ENCODE data around the gene LHFPL6. TPM values are rescaled to one million over a fixed set of nuclear protein-coding genes. Genes with fewer than 3 reads are reported as not detected.

The LHFPL6 gene
- total RNA-seq, 3 donors from 2014 or later (not counting 1 experiment from before 2014, with no cell fraction given), result not detected

DNA sequence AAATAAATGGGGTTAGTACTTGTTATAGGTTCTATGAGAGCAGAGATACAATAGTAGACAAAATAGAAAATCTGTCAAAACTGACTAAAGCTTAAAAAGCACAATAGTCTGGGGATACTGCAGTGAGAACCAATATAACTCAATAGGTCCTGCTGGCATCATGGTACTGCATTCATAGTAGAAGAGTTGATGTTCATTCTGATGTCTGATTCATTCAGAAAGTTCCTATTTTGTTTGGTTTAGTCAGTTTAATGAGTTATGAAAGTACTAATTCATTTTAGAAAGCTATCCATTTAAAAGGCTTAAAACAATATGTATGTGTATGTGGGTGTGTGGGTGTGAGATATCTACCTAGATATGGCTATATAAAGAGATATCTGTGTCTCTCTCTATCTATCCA is 152.8 kb downstream of the LHFPL6 start:
- intact Hi-C loops (cut with micrococcal nuclease), result no loop called here
- Histone ChIP-seq H3K36me3 (ENCODE audit: control insufficient read depth, insufficient read depth, low read length) (no peaks in the 10 kb centered on the region), H3K4me1 (ENCODE audit: control insufficient read depth, insufficient read depth, low read length) (no peaks in the 10 kb centered on the region), H3K9me3 (ENCODE audit: control insufficient read depth, insufficient read depth, low read length) (no peaks in the 10 kb centered on the region), H3K4me3 (ENCODE audit: low read length) (no peak overlapping the region), H3K27ac (ENCODE audit: low read length) (no peak overlapping the region), H3K27me3 (ENCODE audit: control insufficient read depth, insufficient read depth, low read length) (no peaks in the 10 kb centered on the region)
- Mint-ChIP-seq H3K9me3 (peaks cover 4% of the 10 kb centered on the region in 2 donors), H3K4me3 (no peak overlapping the region), H3K27ac (no peak overlapping the region), H3K4me1 (peaks cover 0 to 4% of the 10 kb centered on the region in 2 donors), H3K36me3 (no peaks in the 10 kb centered on the region), H3K27me3 (ENCODE audit: low read depth in 2 of 2) (no peaks in the 10 kb centered on the region)
- ATAC-seq, result no peak
- DNase-seq, result no peak
- TF ChIP-seq, protein P1, sequence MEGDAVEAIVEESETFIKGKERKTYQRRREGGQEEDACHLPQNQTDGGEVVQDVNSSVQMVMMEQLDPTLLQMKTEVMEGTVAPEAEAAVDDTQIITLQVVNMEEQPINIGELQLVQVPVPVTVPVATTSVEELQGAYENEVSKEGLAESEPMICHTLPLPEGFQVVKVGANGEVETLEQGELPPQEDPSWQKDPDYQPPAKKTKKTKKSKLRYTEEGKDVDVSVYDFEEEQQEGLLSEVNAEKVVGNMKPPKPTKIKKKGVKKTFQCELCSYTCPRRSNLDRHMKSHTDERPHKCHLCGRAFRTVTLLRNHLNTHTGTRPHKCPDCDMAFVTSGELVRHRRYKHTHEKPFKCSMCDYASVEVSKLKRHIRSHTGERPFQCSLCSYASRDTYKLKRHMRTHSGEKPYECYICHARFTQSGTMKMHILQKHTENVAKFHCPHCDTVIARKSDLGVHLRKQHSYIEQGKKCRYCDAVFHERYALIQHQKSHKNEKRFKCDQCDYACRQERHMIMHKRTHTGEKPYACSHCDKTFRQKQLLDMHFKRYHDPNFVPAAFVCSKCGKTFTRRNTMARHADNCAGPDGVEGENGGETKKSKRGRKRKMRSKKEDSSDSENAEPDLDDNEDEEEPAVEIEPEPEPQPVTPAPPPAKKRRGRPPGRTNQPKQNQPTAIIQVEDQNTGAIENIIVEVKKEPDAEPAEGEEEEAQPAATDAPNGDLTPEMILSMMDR (IDR thresholded peaks at IDR 0.05), result no peak

DNA sequence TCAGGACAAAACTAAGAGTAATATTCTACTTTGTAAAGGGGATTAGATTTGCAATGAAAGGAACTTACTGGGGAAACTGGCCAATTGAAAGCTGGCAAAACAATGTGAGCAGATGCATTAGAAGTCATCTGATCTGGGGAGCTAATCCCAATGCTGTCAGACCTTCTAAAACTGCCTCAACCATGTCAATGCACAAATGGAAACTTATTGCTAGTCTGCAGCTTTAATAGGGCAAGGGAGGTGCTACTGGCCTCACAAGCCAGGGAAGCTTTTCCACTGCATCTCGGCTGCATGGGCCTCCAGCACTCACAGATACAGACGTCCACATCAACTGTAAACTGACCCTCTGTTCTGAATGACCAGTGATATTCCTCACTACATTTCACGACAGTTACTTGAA is 154.2 kb downstream of the LHFPL6 start:
- no peak for DNase-seq
- no peaks in the 10 kb centered on the region for H3K36me3 ChIP-seq (ENCODE audit: control insufficient read depth, insufficient read depth, low read length)
- peaks cover 0 to 4% of the 10 kb centered on the region in 2 donors for H3K4me1 Mint-ChIP-seq
- intact Hi-C loops (cut with micrococcal nuclease), result no loop called here
- H3K27me3 Mint-ChIP-seq (ENCODE audit: low read depth in 2 of 2), result peaks cover 0 to 2% of the 10 kb centered on the region in 2 donors
- H3K36me3 Mint-ChIP-seq, result no peaks in the 10 kb centered on the region
- H3K27ac Mint-ChIP-seq, result no peak overlapping the region
- no peak overlapping the region for H3K4me3 Mint-ChIP-seq
- WGBS (ENCODE audit: insufficient coverage), result 78% methylated on average over 2 of the region's 3 CpGs
- H3K9me3 Mint-ChIP-seq, result peaks cover 6 to 8% of the 10 kb centered on the region in 2 donors
- no peaks in the 10 kb centered on the region for H3K27me3 ChIP-seq (ENCODE audit: control insufficient read depth, insufficient read depth, low read length)
- H3K27ac ChIP-seq (ENCODE audit: low read length), result no peak overlapping the region
- H3K4me1 ChIP-seq (ENCODE audit: control insufficient read depth, insufficient read depth, low read length), result no peaks in the 10 kb centered on the region
- TF ChIP-seq, protein P1 (IDR thresholded peaks at IDR 0.05), result no peak
- H3K9me3 ChIP-seq (ENCODE audit: control insufficient read depth, insufficient read depth, low read length), result no peaks in the 10 kb centered on the region
- H3K4me3 ChIP-seq (ENCODE audit: low read length), result no peak overlapping the region
- ATAC-seq, result no peak

DNA sequence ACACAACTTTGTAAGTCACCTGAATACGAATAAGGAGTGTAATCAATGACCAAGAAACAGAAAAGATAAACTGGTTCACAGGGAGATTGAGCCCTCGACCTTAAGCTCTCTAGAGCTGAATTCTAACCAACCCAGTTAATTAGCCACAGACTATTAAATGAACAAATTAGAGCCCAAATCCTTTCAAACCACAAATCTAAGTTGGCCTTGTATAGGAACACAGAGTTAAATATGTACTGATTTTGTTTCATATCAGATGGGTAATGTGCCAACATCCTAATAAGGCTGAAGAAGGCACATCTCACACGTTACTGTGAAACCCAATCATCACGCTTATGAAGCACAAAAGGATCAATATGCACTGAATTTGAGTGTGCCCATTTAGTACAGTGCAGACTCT is 156.1 kb downstream of the LHFPL6 start:
- DNase-seq (no peak), ATAC-seq (no peak)
- H3K4me1 Mint-ChIP-seq, result no peaks in the 10 kb centered on the region
- H3K27ac Mint-ChIP-seq, result no peak overlapping the region
- 88% methylated on average over 4 of the region's 4 CpGs for WGBS (ENCODE audit: insufficient coverage)
- H3K36me3 ChIP-seq (ENCODE audit: control insufficient read depth, insufficient read depth, low read length), result no peaks in the 10 kb centered on the region
- no peak overlapping the region for H3K27ac ChIP-seq (ENCODE audit: low read length)
- H3K9me3 Mint-ChIP-seq, result peaks cover 6% of the 10 kb centered on the region in 2 donors
- H3K4me3 ChIP-seq (ENCODE audit: low read length), result no peak overlapping the region
- H3K27me3 ChIP-seq (ENCODE audit: control insufficient read depth, insufficient read depth, low read length), result no peaks in the 10 kb centered on the region
- H3K27me3 Mint-ChIP-seq (ENCODE audit: low read depth in 2 of 2), result peaks cover 0 to 3% of the 10 kb centered on the region in 2 donors
- H3K9me3 ChIP-seq (ENCODE audit: control insufficient read depth, insufficient read depth, low read length), result no peaks in the 10 kb centered on the region
- H3K36me3 Mint-ChIP-seq, result no peaks in the 10 kb centered on the region
- intact Hi-C loops (cut with micrococcal nuclease), result no loop called here
- TF ChIP-seq, protein P1 (IDR thresholded peaks at IDR 0.05), result no peak
- no peaks in the 10 kb centered on the region for H3K4me1 ChIP-seq (ENCODE audit: control insufficient read depth, insufficient read depth, low read length)
- no peak overlapping the region for H3K4me3 Mint-ChIP-seq

DNA sequence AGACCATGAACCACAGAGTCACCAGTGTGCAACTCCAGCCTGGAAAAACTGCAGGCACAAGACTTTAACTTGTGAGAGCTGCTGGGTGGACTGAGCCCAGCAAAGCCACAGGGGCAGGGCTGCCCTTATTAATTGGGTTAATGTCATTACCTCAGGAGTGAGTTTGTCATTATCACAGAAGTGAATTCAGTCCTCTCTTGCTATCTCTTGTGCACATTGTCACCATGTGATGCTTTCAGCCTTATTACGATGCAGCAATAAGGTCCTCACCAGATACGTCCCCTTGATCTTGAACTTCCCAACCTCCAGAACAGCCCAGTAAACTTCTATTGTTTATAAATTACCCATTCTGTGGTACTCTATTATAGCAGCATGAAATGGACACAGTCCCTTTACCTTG is 158.1 kb downstream of the LHFPL6 start:
- H3K9me3 Mint-ChIP-seq, result peaks cover 8 to 10% of the 10 kb centered on the region in 2 donors
- Histone ChIP-seq H3K4me3 (ENCODE audit: low read length) (no peak overlapping the region), H3K9me3 (ENCODE audit: control insufficient read depth, insufficient read depth, low read length) (no peaks in the 10 kb centered on the region), H3K27ac (ENCODE audit: low read length) (no peak overlapping the region), H3K27me3 (ENCODE audit: control insufficient read depth, insufficient read depth, low read length) (no peaks in the 10 kb centered on the region), H3K36me3 (ENCODE audit: control insufficient read depth, insufficient read depth, low read length) (no peaks in the 10 kb centered on the region), H3K4me1 (ENCODE audit: control insufficient read depth, insufficient read depth, low read length) (no peaks in the 10 kb centered on the region)
- no peaks in the 10 kb centered on the region for H3K36me3 Mint-ChIP-seq
- DNase-seq (no peak), ATAC-seq (no peak)
- intact Hi-C loops (cut with micrococcal nuclease), result no loop called here
- no peaks in the 10 kb centered on the region for H3K4me1 Mint-ChIP-seq
- TF ChIP-seq, protein P1 (IDR thresholded peaks at IDR 0.05), result no peak
- WGBS (ENCODE audit: insufficient coverage), result 86% methylated on average over 2 of the region's 2 CpGs
- H3K4me3 Mint-ChIP-seq, result no peak overlapping the region
- H3K27me3 Mint-ChIP-seq (ENCODE audit: low read depth in 2 of 2), result peaks cover 0 to 3% of the 10 kb centered on the region in 2 donors
- H3K27ac Mint-ChIP-seq, result no peak overlapping the region

Measured in natural killer cell (primary cell).